Measurements from ENCODE around the gene KLHL7.

- TF ChIP-seq EZH2 (IDR thresholded peaks at IDR 0.05; ENCODE audit: borderline replicate concordance, insufficient read depth, low read length, poor library complexity, severe bottlenecking), result no peak
- no peak for TF ChIP-seq POLR2AphosphoS5 (IDR thresholded peaks at IDR 0.05)
- TF ChIP-seq CTCF (IDR thresholded peaks at IDR 0.05; ENCODE audit: poor library complexity, severe bottlenecking), result no peak
- no peak for TF ChIP-seq RAD21 (conservative IDR thresholded peaks at IDR 0.05)
These were observed 106.0 kb downstream of the KLHL7 start for GRCh38 chr7:23211589-23211988.

All from neural cell (in vitro differentiated cells).